ENCODE measurements around the gene RAMP3. TPM values are rescaled to one million over a fixed set of nuclear protein-coding genes. Genes with fewer than 3 reads are reported as not detected.

The RAMP3 gene
- total RNA-seq, 4 donors from 2014 or later = 24.6 to 166 (median 50.8) TPM

DNA sequence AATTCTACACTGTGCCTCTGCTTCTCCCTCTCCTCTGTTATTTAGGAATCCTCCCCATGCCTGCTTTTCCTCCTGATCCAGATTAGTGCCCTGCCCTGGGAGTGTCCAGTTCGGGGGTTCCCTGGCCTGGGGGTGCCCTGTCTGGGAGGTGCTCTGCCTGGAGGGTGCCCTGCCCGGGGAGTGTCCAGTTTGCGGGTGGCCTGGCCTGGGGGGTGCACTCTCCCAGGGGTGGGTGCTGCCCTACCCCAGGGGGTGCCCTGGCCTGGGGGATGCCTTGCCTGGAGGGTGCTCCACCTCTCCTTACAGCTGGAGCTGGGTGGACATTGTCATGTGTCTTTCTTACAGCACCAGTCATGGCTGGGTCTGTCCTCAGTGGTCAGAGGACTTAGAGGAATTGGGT lies 20.2 kb downstream of the RAMP3 start:
- TF ChIP-seq, protein P1, sequence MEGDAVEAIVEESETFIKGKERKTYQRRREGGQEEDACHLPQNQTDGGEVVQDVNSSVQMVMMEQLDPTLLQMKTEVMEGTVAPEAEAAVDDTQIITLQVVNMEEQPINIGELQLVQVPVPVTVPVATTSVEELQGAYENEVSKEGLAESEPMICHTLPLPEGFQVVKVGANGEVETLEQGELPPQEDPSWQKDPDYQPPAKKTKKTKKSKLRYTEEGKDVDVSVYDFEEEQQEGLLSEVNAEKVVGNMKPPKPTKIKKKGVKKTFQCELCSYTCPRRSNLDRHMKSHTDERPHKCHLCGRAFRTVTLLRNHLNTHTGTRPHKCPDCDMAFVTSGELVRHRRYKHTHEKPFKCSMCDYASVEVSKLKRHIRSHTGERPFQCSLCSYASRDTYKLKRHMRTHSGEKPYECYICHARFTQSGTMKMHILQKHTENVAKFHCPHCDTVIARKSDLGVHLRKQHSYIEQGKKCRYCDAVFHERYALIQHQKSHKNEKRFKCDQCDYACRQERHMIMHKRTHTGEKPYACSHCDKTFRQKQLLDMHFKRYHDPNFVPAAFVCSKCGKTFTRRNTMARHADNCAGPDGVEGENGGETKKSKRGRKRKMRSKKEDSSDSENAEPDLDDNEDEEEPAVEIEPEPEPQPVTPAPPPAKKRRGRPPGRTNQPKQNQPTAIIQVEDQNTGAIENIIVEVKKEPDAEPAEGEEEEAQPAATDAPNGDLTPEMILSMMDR (IDR thresholded peaks at IDR 0.05; ENCODE audit: low read depth) = no peak

DNA sequence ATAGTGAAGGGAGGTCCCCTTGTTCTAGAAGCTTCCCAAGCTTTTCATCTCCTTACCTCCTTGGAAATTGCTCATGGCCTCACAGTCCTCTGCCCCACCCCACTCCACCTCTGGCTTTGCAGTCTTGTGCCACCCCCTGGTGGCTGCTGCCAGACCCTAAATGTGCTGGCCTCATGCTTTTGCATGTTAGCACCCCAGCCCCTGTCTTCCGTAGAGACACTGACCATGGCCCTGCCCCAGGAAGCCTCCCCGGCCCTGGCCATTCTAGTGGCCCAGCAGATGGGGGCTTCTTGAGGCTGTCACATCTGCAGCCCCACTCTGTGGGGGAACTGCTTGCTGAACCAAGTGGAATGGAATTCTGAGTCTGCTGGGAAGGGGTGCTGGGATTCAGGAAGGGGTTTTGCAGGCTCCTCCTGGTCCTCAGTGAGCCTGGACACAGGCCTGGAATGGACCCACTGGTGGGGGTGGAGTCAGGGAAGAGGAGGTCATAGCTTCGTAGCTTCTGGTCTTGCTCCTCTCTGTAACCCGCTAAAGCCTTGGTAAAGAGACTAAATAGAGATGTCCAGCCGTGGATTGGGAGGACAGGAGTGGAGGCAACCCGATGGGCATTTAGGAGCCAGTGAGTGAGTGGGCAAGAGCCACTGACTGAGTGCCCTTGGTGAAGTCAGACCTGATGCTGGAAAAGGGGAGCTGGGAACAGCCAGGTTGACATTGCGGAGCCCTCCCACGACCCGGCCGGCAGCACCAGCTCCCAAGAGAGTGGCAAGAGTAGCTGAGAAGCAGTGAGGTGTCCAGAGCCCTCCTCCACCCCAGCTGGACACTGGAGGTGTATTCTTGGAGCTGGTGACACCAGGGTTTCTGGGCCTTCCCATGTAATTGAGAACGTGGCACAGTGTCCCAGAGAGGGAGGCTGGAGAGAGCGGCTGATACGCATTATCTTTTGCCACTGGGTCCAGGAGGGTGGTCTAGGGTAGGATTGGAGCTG lies 20.9 kb downstream of the RAMP3 start:
- TF ChIP-seq, protein P1 (IDR thresholded peaks at IDR 0.05; ENCODE audit: low read depth) = no peak

DNA sequence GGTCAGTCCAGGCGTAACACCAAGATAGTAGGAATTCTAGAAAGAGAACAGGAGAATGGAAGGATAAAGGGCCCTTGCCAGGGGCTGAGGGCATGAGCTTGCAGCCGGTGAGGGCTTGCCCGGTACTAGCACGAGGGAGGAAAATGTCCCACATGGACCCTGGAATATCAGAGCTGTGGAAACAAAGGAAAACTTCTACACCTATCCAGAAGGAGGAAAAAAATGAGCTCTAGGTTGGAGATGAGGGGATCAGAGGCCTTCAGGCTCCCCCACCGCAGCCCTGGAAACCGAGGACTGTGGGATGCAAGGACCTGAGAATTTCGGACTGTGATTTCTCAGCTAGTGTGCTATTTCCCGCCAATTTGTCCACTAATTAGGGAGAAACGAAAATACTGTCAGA lies 22.1 kb downstream of the RAMP3 start:
- TF ChIP-seq, protein P1 (IDR thresholded peaks at IDR 0.05; ENCODE audit: low read depth) = no peak

GRCh38 chr7:45180084-45180986 lies 22.7 kb downstream of the RAMP3 start:
- TF ChIP-seq, protein P1 (IDR thresholded peaks at IDR 0.05; ENCODE audit: low read depth) = no peak

DNA sequence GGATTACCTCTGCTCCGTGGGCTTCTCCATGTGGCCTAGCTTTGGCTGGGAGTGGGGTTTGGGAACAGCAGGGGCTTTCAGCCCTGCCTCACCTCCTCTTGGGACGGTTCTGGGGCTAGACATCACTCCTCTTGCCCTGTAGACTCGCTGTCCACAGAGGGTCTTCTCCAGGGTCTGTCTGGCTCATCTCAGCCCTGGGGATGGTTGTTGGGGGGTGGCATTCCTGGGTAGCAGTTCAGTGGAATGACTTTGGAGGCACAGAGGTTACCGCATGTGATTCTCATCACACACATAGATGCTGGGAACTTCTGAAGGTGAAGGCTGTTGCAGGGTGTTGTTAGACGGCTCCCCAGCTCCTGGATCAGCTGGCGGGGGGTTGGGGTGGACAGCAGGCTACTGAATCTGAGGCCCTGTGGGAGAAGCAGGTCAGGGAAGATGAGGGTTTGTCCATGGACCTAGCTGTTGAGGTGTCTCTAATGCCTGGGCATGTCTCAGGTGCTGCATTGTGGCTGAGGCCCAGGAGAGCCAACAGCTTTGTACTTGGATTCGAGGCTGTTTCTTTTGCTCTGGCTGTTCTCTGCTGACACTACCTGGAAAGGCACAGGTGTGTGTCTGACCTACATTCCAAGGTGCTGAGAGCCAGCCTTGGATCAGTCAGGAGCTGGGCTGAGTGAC lies 23.8 kb downstream of the RAMP3 start:
- TF ChIP-seq, protein P1 (IDR thresholded peaks at IDR 0.05; ENCODE audit: low read depth) = no peak

DNA sequence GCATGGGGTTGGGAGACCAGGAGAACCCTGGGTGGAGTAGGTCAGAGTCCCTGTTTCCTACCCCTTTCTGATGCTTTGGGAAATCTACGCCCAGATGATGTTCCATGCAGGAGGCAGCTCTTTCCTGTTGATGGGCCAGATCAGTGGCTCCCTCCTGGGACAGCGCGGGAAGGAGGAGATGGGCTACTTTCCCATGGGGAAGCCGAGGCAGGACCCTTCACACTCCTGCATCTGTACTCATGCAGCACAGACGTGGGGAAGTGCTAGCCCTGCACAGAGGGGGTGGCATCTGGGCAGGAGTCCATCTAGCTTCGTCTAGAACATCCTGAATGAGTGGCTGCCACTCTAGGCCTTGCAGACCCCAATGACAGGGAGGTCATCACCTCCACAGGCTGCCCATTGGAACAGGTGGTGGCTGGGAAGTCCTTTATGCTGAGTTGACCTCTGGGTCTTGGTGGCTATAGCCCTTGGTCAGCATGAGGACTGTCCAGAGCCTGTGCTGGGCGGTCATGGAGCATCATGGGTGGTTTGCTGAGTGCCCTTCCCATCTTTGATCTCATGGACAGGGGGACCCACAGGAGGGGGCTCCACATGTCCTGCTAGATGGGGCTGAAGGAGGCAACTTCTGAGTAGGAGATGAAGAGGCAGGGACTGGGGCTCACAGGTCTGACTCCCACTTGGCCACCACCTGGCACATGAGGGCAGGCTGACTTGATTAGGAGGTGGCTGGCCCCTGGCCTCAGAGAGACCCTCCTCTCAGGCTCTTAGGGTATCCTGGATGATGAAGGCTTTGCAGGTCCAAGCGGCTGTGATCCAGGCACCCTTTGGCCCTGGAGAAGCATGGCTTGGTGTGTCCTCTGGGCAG lies 24.6 kb downstream of the RAMP3 start:
- TF ChIP-seq, protein P1 (IDR thresholded peaks at IDR 0.05; ENCODE audit: low read depth) = no peak

Measured in subcutaneous adipose tissue (tissue), 4 donors.